Nephron progenitor cell (in vitro differentiated cells): ENCODE measurements around the gene MAP3K12.
A peak's percentile ranks its signal among the peaks of the same experiment; 100 is the strongest.

Experiments
- DNase-seq: peaks from one replicate; pipeline ENCODE4 v3.0.0; 2021
- H3K27ac Mint-ChIP-seq: 2 replicates; pipeline ENCODE4 v1.8.0; 2021; ENCODE audit warnings: mild to moderate bottlenecking, moderate library complexity, mixed read lengths
- H3K27me3 Mint-ChIP-seq: 2 replicates; pipeline ENCODE4 v1.8.0; 2021; ENCODE audit warnings: mild to moderate bottlenecking, low read depth, mixed read lengths; ENCODE audit not compliant: poor library complexity
- H3K36me3 Mint-ChIP-seq: 2 replicates; pipeline ENCODE4 v1.8.0; 2021; ENCODE audit warnings: low read depth, mixed read lengths
- H3K4me1 Mint-ChIP-seq: 2 replicates; pipeline ENCODE4 v1.8.0; 2021; ENCODE audit warnings: mixed read lengths
- H3K4me3 Mint-ChIP-seq: 2 replicates; pipeline ENCODE4 v1.8.0; 2021; ENCODE audit warnings: mild to moderate bottlenecking, moderate library complexity, mixed read lengths
- H3K9me3 Mint-ChIP-seq: 2 replicates; pipeline ENCODE4 v1.8.0; 2021; ENCODE audit warnings: mild to moderate bottlenecking, moderate library complexity, mixed read lengths
- CTCF ChIP-seq: fragments of 200-600 bp; sonication (generic); IDR thresholded peaks from 2 replicates; pipeline ENCODE4 v1.5.0; 2021; ENCODE audit warnings: antibody characterized with exemption

The MAP3K12 gene

GRCh38 chr12:53456654-53457366 is 42.4 kb downstream of the MAP3K12 start:
- DNase-seq: no peak
- H3K27ac Mint-ChIP-seq: no peak overlapping the region
- H3K4me1 Mint-ChIP-seq: peaks cover 63% of the 10 kb centered on the region
- H3K36me3 Mint-ChIP-seq: peaks cover 80% of the 10 kb centered on the region
- no peak for TF ChIP-seq CTCF
- no peaks in the 10 kb centered on the region for H3K27me3 Mint-ChIP-seq
- no peaks in the 10 kb centered on the region for H3K9me3 Mint-ChIP-seq
- peak overlapping the region; percentile 36 for H3K4me3 Mint-ChIP-seq

GRCh38 chr12:53454707-53455106 is 44.6 kb downstream of the MAP3K12 start:
- Mint-ChIP-seq H3K27me3 (no peaks in the 10 kb centered on the region), H3K27ac (peak overlapping the region; percentile 48), H3K9me3 (no peaks in the 10 kb centered on the region), H3K4me1 (peaks cover 51% of the 10 kb centered on the region), H3K36me3 (peaks cover 60% of the 10 kb centered on the region), H3K4me3 (peak overlapping the region; percentile 97)
- DNase-seq: no peak
- TF ChIP-seq CTCF: no peak

- no peaks in the 10 kb centered on the region for H3K9me3 Mint-ChIP-seq
Measured at GRCh38 chr12:53453953-53454640, 45.2 kb downstream of the MAP3K12 start.

GRCh38 chr12:53452159-53453077 is 46.8 kb downstream of the MAP3K12 start:
- DNase-seq: peak; percentile 90

More at GRCh38 chr12:53453953-53454640, 45.2 kb downstream of the MAP3K12 start:
- DNase-seq: no peak
- Mint-ChIP-seq H3K4me1 (peaks cover 47% of the 10 kb centered on the region), H3K27ac (peak overlapping the region; percentile 48), H3K4me3 (peak overlapping the region; percentile 97), H3K27me3 (no peaks in the 10 kb centered on the region), H3K36me3 (peaks cover 56% of the 10 kb centered on the region)
- no peak for TF ChIP-seq CTCF

More at GRCh38 chr12:53452159-53453077, 46.8 kb downstream of the MAP3K12 start:
- no peak for TF ChIP-seq CTCF
- peaks cover 55% of the 10 kb centered on the region for H3K36me3 Mint-ChIP-seq
- no peaks in the 10 kb centered on the region for H3K27me3 Mint-ChIP-seq
- H3K4me3 Mint-ChIP-seq: peak overlapping the region; percentile 97
- H3K9me3 Mint-ChIP-seq: no peaks in the 10 kb centered on the region
- peak overlapping the region; percentile 100 for H3K27ac Mint-ChIP-seq
- H3K4me1 Mint-ChIP-seq: peaks cover 45% of the 10 kb centered on the region
